Ascending aorta (tissue), 2 donors: ENCODE results near the gene ADAM23. TPM values are rescaled to one million over a fixed set of nuclear protein-coding genes. Genes with fewer than 3 reads are reported as not detected.
"Not testable (repeated sequence)": the region's sequence is repeated elsewhere in the genome, so short reads cannot be mapped to it uniquely, and the experiment has no call there.

Experiments
- DNase-seq, 2 donors: peaks; one replicate each; pipeline ENCODE4 v3.0.0-alpha.2; 2019; ENCODE audit warnings: low spot score in 2 of 2
- H3K27ac ChIP-seq, 2 donors: fragments of 200-600 bp; sonication (generic); one replicate each; pipeline ENCODE4 v1.5.1; 2016 to 2017; ENCODE audit warnings: mild to moderate bottlenecking in 1 of 2
- H3K27me3 ChIP-seq: fragments of 200-600 bp; sonication (generic); one replicate; pipeline ENCODE4 v1.5.1; 2017
- H3K36me3 ChIP-seq, 2 donors: fragments of 200-600 bp; sonication (generic); one replicate each; pipeline ENCODE4 v1.5.1; 2016
- H3K4me1 ChIP-seq, 2 donors: fragments of 200-600 bp; sonication (generic); one replicate each; pipeline ENCODE4 v1.5.1; 2016 to 2017; ENCODE audit warnings: mild to moderate bottlenecking in 1 of 2
- H3K4me3 ChIP-seq, 2 donors: fragments of 200-600 bp; sonication (generic); one replicate each; pipeline ENCODE4 v1.5.1; 2016 to 2017; ENCODE audit warnings: mild to moderate bottlenecking in 1 of 2
- H3K9me3 ChIP-seq, 2 donors: fragments of 200-600 bp; sonication (generic); one replicate each; pipeline ENCODE4 v1.5.1; 2016
- CTCF ChIP-seq, 3 experiments: fragments of 200-600 bp in 2 of 3; fragments of 450-650 bp in 1 of 3; sonication (generic) in 2 of 3; IDR thresholded peaks; one replicate each; pipeline ENCODE4 v1.5.1; 2016 to 2019; ENCODE audit warnings: antibody characterized with exemption in 3 of 3, mild to moderate bottlenecking in 1 of 3, moderate library complexity in 1 of 3
- intact Hi-C: fragments of 100-400 bp; cut with DNase I; formaldehyde crosslinking; loops from one replicate; pipeline ENCODE4 v1.15.1; 2023
- total RNA-seq: library from RNA; depleted of rRNA; stranded (reverse); fragments of >200 nt; gene quantifications from one replicate; pipeline ENCODE4 v1.1.0, GENCODE V29; 2016

Gene ADAM23, protein sequence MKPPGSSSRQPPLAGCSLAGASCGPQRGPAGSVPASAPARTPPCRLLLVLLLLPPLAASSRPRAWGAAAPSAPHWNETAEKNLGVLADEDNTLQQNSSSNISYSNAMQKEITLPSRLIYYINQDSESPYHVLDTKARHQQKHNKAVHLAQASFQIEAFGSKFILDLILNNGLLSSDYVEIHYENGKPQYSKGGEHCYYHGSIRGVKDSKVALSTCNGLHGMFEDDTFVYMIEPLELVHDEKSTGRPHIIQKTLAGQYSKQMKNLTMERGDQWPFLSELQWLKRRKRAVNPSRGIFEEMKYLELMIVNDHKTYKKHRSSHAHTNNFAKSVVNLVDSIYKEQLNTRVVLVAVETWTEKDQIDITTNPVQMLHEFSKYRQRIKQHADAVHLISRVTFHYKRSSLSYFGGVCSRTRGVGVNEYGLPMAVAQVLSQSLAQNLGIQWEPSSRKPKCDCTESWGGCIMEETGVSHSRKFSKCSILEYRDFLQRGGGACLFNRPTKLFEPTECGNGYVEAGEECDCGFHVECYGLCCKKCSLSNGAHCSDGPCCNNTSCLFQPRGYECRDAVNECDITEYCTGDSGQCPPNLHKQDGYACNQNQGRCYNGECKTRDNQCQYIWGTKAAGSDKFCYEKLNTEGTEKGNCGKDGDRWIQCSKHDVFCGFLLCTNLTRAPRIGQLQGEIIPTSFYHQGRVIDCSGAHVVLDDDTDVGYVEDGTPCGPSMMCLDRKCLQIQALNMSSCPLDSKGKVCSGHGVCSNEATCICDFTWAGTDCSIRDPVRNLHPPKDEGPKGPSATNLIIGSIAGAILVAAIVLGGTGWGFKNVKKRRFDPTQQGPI
- 2.3 TPM for total RNA-seq

DNA sequence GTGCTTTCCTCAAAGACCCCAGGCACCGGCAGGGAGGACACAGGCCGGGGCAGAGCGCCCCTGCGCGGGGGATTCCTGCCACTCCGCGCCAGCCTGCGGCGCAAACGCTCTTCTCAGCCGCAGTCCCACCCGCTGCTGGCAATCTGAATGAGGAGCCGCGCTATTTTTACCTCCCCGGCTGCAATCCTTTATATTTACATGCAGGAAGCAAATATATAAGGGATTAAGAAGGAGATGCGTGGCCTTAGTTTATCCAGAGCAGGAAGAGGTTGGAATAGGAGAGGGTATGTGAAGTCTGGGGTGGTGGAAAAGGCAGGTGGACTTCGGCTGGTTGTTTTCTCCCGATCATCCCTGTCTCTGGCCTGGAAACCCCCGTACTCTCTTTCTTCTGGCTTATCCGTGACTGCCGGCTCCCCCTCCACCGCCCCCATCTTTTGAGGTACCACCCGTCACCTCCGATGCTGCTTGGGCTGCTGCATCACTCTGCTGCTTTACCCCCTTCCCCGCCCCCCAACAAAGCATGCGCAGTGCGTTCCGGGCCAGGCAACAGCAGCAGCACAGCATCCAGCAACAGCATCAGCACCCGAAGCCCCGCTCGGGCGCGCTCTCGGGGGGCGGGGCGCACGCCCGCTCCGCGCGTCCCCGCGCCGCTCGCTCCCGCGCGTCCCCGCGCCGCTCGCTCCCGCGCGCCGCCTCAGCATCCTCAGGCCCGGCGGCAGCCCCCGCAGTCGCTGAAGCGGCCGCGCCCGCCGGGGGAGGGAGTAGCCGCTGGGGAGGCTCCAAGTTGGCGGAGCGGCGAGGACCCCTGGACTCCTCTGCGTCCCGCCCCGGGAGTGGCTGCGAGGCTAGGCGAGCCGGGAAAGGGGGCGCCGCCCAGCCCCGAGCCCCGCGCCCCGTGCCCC is at the start of gene ADAM23:
TSS of gene ADAM23 (plus strand) at position 700 of the 902 bp plus-strand sequence. CDS start 335 bp downstream, outside the sequence.
- Histone ChIP-seq H3K4me1 (peaks cover 0 to 6% of the 10 kb centered on the region in 2 donors), H3K36me3 (no peaks in the 10 kb centered on the region), H3K27ac (peak within 1 kb of the TSS in 1 of 2 donors; percentile 53), H3K4me3 (peak within 1 kb of the TSS; percentile 64 to 80), H3K9me3 (no peaks in the 10 kb centered on the region), H3K27me3 (no peaks in the 10 kb centered on the region)
- DNase-seq, result no peak
- intact Hi-C loops, result no loop called here
- peak in 1 of 3 experiments; percentile 2 for TF ChIP-seq CTCF (IDR thresholded peaks at IDR 0.05)

DNA sequence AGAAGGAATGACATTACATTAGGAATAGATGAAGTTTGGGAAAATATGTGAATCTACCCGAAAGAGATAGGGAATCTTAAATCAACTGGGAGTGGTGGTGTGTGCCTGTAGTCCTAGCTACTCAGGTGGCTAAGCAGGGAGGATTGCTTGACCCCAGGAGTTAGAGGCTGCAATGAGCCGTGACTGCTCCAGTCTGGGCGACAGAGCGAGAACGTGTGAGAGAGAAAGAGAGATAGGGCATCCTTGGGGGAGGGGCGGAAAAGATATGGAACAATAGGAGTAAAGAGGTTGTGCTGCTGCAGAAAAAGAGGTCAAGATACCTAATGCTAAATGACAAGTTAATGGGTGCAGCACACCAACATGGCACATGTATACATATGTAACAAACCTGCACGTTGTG is 47.1 kb upstream of the ADAM23 start:
- no peak overlapping the region for H3K27ac ChIP-seq
- no peaks in the 10 kb centered on the region for H3K36me3 ChIP-seq
- intact Hi-C loops, result no loop called here
- H3K27me3 ChIP-seq, result no peaks in the 10 kb centered on the region
- H3K4me3 ChIP-seq, result no peak overlapping the region
- H3K9me3 ChIP-seq, result no peaks in the 10 kb centered on the region
- no peaks in the 10 kb centered on the region for H3K4me1 ChIP-seq
- TF ChIP-seq CTCF (IDR thresholded peaks at IDR 0.05), result no peak
- no peak for DNase-seq

GRCh38 chr2:206402956-206403569 is 40.3 kb upstream of the ADAM23 start:
- H3K4me3 ChIP-seq, H3K27me3 ChIP-seq, intact Hi-C loops, H3K4me1 ChIP-seq, H3K9me3 ChIP-seq, H3K36me3 ChIP-seq, H3K27ac ChIP-seq, DNase-seq: not testable (repeated sequence)

- H3K36me3 ChIP-seq, result no peaks in the 10 kb centered on the region
- H3K4me1 ChIP-seq, result no peaks in the 10 kb centered on the region
- intact Hi-C loops, result no loop called here
- no peak for DNase-seq
- H3K27me3 ChIP-seq, result no peaks in the 10 kb centered on the region
- peaks cover 0 to 5% of the 10 kb centered on the region in 2 donors for H3K9me3 ChIP-seq
- no peak overlapping the region for H3K27ac ChIP-seq
- no peak overlapping the region for H3K4me3 ChIP-seq
- TF ChIP-seq CTCF (IDR thresholded peaks at IDR 0.05), result no peak
These were observed 34.7 kb upstream of the ADAM23 start for GRCh38 chr2:206408323-206409320.

- DNase-seq, result no peak
- Histone ChIP-seq H3K4me1 (no peaks in the 10 kb centered on the region), H3K4me3 (no peak overlapping the region), H3K27ac (no peak overlapping the region), H3K9me3 (peaks cover 0 to 5% of the 10 kb centered on the region in 2 donors), H3K36me3 (no peaks in the 10 kb centered on the region), H3K27me3 (no peaks in the 10 kb centered on the region)
- intact Hi-C loops, result no loop called here
- TF ChIP-seq CTCF (IDR thresholded peaks at IDR 0.05), result no peak
These were observed 32.6 kb upstream of the ADAM23 start for GRCh38 chr2:206410714-206411113.
